Measurements from ENCODE around the gene IFITM5.
"Not testable (repeated sequence)": the region's sequence is repeated elsewhere in the genome, so short reads cannot be mapped to it uniquely, and the experiment has no call there.

The IFITM5 gene
- 0 to 0.09 reads per million in 2 donors for total RNA-seq

DNA sequence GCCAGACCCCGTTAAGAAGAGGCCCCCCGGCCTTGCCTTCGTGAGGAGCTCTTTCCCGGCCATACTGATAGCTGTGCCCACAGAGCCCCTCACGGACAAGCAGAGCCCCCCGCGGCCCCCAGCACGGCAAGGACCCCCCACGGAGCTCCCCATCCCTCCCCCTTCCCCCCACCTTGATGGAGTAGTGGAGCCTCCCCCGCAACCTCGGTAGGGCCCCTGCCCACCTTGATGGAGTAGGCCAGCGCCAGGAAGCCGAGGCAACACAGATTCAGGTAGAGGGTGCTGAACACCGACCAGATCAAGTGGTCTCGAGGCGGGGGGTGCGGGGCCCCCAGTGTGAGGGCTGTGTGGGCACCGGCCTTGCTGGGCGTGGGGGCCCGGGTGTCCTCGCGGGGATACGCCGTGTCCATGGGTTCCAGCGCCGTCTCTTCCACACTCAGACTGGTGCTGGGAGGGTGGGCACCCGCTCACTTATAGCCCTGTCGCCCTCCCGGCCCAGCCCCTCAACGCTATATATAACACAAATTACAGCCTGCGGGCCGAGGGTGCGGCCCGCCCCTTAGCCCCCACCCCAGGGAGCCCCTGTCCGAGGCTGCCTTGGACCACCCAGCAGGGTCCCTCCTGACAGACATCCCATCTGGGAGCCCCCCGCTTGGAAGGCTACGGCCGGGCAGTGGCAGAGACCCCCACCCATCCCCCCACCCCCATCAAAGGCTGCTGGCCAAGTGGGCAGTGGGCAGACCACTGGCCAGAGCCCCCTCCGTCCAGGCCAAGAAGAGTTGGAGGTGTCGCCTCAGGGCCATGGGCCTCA is at the start of gene IFITM5:
IFITM5 (minus strand) TSS at position 446 of the 811 bp plus-strand sequence; CDS start at position 410, 36 bp downstream.
- DNase-seq, result no peak

DNA sequence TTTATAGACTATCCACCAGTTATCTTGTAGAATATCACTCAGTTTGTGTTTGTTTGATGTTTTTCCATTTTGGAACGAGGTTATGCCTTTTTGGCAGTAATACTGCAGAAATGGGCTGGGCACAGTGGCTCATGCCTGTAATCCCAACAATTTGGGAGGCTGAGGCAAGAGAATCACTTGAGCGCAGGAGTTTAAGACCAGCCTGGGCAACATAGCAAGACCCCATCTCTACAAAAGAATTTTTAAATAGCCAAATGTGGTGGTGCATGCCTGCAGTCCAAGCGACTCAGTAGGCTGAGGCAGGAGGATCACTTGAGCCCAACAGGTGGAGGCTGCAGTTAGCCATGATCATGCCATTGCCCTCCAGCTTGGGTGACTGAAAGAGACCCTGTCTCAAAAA is 47.2 kb upstream of the IFITM5 start:
- no peak for DNase-seq

DNA sequence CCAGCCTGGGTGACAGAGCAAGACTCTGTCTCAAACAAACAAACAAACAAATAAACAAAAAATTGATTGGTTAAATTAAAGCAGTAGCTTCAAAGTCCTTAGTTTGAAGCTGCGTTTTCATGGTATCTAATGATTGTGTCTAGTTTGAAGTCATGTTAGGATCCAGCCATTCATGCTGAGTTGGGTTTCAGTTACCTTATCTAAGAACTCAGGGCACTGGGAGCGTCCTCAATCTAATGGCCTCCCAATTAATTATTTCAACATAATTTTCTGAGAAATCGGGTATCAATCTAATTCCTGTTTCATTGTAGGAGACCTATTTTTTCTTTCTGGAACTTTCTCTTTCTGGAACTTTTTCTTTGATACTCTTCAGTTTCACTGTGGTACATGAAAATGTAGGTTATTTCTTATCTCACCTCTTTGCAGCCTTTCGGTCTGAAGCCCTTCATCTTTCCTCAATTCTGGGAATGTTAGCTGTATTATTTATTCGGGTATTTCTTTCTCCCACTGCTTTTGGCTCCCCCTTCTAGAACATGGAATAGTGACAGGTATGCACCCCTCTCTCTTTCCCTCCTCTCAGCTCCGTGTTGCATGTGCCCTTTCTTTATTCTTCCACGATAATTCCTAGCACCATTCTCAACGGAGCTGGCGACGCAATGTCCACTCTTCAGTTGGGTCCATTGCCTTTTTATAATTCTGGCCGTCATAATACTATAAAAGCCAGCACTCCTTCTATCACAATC is 45.7 kb upstream of the IFITM5 start:
- no peak for DNase-seq

DNA sequence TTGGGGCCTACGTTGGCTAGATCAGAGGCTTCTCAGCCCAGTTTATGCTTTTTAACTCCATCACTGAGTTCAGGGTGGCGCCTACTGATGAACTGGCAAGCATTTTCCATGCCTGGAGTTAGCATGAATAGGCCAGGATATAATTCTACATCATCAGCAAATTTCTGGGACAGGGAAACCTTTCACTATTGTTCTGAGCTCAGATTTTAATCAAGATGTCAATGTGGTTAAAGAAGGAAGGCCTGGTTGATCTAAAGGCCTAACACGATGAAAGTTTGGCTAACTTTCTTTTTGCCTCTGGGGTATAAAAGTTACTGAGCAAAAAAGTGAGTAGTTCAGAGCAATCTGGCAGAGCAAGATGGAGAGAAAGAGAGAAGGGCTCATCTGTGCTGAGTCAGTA is 43.0 kb upstream of the IFITM5 start:
- DNase-seq, result no peak

DNA sequence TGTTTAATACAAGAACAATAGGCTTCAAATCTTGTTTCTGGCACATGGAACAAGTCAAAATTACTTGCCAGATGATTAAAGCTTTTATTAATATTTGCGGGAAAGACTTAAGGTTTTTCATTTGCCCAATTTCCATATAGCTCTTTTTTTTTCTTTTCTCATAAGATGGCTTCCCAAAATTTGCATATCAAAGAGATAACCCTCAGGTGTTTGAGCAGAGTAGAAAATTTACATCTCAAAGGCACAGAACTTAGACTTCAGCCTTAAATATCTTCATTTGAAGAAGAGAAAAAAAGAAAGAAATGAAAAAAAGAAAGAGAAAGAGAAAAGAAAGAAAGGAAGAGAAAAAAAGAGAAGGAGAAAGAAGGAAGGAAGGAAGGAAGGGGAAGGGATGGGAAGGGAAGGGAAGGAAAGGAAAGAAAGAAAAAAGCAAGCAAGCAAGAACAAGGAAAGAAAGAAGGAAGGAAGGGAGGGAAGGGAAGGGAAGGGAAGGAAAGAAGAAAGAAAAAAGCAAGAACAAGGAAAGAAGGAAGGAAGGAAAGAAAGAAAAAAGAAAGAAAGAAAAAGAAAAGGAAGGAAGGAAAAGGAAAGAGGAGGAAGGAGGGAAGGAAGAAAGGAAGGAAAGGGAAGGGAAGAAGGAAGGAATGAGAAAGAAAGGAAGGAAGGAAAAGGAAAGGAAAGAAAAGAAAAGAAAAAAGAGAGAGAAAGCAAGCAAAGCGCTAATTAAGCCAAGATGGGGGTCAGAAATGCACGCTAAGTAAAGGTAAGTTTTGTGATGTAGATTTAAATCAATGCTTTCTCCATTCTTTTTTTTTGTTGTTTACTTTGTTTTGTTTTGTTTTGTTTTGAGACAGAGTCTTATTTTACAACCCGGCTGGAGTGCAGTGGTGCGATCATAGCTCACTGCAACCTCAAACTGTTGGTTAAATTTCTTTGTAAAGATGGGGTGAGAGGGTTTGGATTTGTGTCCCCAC is 41.5 kb upstream of the IFITM5 start:
- no peak for DNase-seq

DNA sequence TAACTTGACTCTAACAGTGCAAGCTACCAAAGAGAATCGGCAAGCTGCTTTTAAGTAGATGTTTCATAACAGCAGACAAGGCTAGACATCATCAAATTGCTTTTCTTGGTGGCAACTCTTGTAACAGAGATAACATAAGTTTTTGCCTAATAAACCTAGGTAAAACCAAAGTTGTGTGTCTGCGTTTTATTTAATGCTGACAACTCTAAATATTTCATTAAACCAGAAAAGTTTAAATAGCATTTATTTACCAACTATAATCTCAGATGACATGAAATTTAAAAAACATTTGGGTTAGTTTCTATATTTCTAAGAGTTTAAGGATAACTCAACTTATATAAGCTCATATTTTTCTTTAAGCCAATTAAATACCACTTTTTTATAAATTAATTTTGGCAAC is 40.6 kb upstream of the IFITM5 start:
- DNase-seq, result no peak

DNA sequence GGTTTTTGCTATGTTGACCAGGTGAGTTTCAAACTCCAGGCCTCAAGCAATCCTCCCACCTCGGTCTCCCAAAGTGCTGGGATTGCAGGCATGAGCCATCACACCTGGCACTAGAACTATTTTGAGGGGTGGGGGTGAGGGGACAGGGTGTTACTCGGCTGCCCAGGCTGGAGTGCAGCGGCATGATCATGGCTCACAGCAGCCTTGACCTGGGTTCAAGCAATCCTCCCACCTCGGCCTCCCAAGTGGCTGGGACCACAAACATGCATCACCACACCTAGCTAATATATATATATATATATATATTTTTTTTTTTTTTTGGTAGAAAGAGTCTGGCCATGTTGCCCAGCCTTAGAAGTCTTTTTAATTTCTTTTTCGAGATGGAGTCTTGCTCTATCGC is 38.4 kb upstream of the IFITM5 start:
- no peak for DNase-seq

DNA sequence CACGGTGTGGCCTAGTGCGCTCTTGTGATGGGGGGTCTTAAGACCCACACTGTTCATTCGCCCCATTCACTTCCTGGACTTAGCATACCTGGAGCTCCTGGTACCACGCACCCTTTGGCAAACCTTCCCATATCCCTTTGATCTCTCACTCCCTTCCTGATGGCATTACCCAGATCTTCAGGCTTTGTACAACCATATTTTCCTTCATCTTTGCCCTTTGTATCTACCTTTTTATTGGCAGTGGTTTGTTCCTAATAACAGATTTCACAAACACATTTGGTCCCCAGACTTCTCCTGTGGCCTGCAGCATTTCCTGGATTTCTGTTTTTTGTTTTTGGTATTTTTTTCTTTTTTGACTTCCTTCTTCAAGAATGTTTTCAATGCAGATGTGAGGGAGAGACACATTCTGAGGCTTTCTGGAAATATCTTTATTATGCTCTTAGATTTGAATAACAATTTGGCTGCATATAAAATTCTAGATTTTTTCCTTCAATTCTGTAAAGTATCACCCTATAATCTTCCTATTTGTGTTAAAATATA is 37.4 kb upstream of the IFITM5 start:
- no peak for DNase-seq

DNA sequence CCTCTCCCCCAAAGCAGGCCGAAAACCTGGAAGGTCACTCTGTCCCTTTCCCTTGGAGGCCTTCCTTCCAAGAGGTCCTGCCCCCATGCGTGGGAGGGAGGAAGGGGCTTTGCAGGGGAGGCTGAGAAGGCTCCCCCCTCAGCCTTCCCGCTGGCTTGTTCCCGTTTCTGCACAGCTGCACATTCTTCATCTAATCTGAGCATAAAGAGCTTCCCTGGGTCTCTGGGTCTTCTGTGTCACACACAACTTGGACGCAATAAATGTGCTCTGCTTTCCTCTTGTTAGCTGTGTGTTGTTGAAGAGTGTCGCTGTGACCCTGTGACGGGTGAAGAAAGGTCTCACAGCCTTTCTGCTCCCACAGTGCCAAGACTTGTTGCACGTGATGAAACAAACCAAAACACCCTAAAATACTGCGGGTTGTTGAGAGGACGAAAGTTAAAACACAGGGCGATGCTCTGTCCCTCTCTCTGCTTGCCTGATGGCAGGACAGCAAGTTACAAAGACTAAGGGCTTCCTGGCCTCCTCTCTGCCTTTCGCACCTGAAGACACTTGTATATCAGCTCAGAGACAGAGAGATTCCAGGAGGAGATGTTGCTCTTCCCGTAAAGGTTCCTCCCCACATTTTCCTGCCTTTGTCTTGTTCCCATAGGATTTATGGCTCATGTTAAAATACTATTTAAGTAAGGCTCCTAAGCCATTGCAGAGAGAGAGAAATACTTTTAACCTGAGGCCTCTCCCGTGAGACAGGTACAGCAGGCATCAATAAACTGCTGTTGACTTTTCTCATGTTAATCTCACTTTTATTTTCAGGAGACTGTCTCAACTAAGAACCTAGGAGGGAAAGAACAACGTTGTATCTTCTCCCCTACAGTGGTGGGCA is 36.7 kb upstream of the IFITM5 start:
- no peak for DNase-seq

DNA sequence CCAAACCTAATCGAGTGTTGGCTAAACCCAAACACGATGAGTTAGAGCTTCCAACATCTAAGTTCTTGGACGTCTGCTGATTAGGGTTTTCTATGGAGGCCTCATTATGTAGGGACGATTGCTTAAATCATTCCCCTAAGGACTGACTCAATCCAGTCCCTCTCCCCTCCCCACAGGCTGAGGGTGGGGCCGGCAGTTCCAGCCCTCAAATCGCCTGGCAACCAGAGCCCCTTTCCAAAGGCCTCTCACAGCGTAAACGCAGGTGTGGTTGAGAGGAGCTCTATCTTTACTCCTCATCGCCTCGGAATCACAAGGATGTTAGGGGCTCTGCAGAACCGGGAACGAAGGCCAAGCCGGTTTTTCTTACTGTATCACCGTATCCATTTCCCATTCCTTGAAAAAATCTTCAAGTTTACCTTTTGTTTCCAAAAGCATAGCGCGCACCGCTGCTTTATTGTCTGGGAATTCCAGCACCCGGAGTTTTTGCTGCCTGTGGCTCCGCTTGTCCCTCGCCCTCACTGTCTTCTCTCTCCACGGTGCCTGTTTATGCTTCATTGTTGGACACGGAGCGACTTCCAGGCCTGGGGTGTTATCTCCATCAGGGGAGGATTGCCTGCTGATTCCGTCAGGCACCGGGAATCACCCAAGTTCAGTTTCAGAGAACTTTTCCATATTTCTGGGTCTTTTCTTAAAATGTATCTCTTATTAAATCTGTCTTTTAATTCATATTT is 35.1 kb upstream of the IFITM5 start:
- DNase-seq, result no peak

DNA sequence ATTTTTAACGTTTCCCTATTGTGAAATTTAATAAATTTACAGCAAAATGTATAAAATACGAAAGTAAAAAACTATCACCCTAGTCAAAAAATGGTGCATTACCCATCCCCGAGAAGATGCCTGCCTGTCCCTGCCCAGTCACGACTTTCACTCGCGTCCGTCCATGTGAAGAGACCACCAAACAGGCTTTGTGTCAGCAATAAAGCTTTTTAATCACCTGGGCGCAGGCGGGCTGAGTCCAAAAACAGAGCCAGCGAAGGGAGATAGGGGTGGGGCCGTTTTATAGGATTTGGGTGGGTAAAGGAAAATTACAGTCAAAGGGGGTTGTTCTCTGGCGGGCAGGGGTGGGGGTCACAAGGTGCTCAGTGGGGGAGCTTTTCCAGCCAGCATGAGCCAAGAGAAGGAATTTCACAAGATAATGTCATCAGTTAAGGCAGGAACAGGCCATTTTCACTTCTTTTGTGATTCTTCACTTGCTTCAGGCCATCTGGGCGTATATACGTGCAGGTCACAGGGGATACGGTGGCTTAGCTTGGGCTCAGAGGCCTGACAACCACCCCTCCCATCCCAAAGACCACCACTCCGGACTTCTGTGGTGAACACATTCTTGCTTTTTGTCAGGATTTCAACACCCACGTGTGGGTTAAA is 34.4 kb upstream of the IFITM5 start:
- DNase-seq, result not testable (repeated sequence)

DNA sequence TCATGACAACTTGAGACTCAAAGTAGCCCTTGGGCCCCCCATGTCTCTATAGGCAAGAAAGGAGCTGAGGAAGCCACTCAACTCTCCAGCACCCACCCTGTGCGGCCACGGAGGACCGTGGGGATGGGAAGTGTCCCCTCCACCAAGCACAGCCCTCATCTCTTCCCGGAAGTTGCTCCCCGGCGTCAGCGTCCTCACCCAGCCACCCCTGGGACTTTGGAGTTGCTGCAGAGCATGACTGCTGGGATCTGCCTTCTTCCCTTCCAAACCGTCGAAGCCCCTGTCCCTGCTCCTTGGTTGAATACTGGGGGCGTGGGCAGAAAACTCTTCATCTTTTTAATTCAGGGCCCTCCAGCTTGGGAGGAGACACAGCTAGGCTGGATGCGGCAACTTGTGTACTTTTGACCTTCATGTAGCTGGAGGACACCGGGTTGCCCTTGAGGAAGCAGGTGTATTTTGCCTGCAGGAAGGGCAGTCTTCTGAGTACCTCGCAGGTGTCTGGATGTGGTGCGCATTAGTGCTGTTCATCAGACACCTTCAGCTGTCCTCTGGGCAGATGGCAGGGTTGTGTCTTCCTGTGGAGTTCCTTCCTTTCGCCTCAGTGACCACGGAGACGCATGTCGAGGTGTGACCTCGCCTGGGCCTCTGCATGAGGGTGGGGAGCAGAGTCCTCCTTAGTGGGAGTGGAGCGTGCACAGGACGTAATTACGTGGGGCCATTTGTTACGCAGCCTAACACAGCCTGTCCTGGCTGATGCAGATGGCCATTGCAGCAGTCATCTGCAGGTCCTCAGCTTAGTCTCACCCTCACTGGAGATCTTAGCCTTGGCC is 33.5 kb upstream of the IFITM5 start:
- DNase-seq, result no peak

DNA sequence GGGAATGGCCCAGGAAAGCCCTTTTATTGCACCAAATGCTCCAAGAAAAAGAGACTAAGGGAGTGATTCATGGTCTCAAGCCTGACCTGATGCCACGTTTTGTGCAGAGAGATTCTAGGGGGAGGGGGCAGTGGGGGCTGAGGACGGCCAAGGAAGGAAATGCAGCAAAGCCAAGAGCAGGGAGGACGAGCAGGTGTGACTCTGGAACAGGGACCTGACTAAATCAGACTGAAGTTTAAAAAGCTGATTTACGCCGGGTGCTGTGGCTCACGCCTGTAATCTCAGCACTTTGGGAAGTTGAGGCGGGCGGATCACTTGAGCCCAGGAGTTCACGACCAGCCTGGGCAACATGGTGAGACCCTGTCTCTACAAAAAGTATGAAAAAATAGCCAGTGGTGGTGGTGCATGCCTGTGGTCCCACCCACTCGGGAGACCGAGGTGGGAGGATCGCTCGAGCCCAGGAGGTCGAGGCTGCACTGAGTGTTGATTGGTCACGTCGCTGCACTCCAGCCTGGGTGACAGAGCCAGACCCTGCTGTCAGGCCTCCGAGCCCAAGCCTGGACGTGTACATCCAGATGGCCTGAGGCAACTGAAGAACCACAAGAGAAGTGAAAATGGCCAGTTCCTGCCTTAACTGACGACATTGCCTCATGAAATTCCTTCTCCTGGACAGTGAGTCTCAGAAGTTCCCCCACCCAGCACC is 32.2 kb upstream of the IFITM5 start:
- no peak for DNase-seq

DNA sequence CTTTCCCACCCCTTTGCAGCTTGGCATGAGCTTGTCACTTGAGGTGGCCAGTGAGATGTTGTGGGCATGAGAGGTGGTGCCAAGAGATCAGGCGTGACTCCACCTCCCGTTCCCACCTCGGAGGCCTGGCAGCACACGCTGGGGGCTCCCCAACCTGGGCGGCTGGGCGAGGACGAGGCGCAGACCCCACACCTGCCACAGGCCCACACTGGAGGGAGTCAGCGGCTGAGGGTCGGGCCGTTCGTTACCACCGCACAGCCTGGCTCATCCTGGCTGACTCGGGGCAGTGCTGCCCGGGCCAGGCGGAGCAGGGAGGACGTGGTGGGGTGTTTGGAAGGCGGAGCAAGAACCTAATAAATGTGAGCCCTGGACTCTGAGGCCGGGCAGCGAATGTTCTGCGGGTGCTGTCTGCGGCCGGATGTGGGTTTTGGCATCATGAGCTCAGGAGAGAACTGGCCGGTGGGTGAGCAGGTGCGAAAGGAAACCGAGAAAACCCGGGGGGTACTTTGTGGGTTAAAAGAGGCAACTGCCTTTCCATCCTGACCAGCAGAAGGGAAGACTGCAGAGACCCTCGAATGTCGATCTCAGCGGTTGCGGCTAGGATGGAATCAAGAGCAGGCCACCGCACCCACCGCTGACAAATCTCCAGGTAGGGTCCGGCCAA is 31.5 kb upstream of the IFITM5 start:
- no peak for DNase-seq

DNA sequence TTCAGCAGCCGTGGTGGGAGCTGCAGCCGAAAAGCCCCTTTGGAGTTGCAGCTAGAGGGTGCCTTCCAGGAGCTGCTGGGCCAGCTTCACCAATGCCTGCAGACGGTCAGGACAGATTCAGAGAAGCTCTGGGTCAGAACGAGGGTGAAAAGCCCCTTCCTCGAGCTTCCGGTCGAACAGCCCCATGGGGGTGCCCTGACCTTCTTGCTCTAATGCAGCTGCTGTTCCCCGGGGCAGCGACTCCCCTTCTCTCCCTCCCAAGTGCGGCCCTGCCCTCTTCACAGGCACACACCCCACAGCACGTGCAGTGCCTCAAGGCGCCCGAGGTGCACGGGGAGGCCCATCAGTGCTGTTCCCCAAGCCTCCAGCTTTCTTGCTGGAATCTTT is 31.0 kb upstream of the IFITM5 start:
- DNase-seq, result no peak

DNA sequence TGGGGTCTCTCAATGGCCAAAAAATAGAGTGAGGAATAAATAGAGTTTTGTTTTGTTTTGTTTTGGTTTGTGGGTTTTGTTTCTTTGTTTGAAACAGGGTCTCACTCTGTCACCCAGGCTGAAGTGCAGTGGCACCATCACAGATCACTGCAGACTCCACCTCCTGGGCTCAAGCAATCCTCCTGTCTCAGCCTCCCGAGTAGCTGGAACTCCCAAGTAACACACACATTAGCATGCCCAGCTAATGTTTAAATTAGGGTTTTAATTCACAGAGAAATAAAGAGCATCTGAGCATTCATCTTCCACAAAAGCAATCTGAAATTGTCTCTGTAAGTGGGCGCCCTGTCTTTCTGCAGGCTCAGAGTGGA is 30.5 kb upstream of the IFITM5 start:
- no peak for DNase-seq

DNA sequence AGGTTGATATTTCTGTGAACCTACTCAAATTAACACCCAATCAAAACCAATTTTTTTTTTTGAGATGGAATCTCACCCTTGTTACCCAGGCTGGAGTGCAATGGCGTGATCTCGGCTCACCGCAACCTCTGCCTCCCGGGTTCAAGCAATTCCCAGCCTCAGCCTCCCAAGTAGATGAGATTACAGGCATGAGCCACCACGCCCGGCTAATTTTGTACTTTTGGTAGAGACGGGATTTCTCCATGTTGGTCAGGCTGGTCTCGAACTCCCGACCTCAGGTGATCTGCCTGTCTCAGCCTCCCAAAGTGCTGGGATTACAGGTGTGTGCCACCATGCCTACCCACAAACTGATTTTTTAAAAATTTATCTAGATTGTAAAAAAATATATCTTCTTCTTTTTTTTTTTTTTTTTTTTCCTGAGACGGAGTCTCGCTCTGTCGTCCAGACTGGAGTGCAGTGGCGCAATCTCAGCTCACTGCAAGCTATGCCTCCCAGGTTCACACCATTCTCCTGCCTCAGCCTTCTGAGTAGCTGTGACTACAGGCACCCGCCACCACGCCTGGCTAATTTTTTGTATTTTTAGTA is 29.3 kb upstream of the IFITM5 start:
- not testable (repeated sequence) for DNase-seq

DNA sequence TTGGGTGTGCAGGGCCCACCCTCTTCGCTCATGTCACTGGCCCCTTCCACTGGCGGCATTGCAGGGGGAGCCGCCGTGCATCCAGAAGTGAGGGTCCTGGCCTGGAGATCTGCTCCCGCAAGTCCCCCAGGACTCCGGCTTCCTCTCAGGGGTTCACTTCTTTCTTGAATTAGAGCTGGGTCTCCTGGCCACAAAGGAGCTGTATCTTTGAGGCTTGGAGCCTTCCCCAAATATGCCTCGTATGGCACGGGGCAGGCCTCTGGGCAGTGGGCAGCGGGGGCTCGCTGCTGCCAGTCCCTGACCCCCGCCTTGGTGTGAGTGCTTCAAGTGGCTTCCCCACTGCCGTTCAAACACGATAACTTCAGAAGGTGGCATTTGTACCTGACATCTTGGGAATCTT is 28.7 kb upstream of the IFITM5 start:
- DNase-seq, result no peak
